IMR-90 (cell line): ENCODE data around the gene CDC25A. TPM values are rescaled to one million over a fixed set of nuclear protein-coding genes. Genes with fewer than 3 reads are reported as not detected.

ENCODE experiments used
- ATAC-seq: fragments of 200-7000 bp; cut with Tn5 transposase; 2 replicates; pipeline ENCODE4 v1.9.1; 2020; ENCODE audit warnings: low read depth, mild to moderate bottlenecking, moderate library complexity
- BruUV-seq: library from RNA; stranded (reverse); fragments of 400-500 nt; replicated peaks from 2 replicates; lab custom pipeline; 2021; lab: Mats Ljungman, UMichigan
- CTCF ChIA-PET: fragments of 300-600 bp; formaldehyde crosslinking; extraction: SDS; loops from one replicate; lab custom pipeline; 2021; ENCODE audit warnings: antibody characterized with exemption; lab: Yijun Ruan, JAX
- POLR2A ChIA-PET: fragments of 300-600 bp; sonication (Branson Sonifier 250); formaldehyde crosslinking; loops from one replicate; lab custom pipeline; 2022; ENCODE audit warnings: antibody characterized with exemption; ENCODE audit not compliant: unreplicated experiment; lab: Charles Lee
- DNase-seq: peaks from one replicate; pipeline ENCODE4 v3.0.0; 2013
- H2AFZ ChIP-seq: replicated peaks from 2 replicates; pipeline ENCODE3; 2013; ENCODE audit warnings: low read length, mild to moderate bottlenecking; ENCODE audit not compliant: poor library complexity
- H2AK5ac ChIP-seq: 2 replicates; pipeline ENCODE4 v1.6.1; 2013; ENCODE audit warnings: low read depth, low read length, inconsistent platforms
- H2AK9ac ChIP-seq: replicated peaks from 2 replicates; pipeline ENCODE3; 2013; ENCODE audit warnings: mild to moderate bottlenecking, low read depth, low read length, moderate library complexity; ENCODE audit not compliant: poor library complexity
- H2BK120ac ChIP-seq: 2 replicates; pipeline ENCODE4 v1.6.1; 2013; ENCODE audit warnings: low read depth, low read length, inconsistent platforms
- H2BK15ac ChIP-seq: 3 replicates; pipeline ENCODE4 v1.6.1; 2013; ENCODE audit warnings: low read depth, low read length, inconsistent platforms
- H2BK20ac ChIP-seq: 2 replicates; pipeline ENCODE4 v1.6.1; 2013; ENCODE audit warnings: low read depth, mild to moderate bottlenecking, inconsistent platforms, low read length, moderate library complexity
- H2BK5ac ChIP-seq: 2 replicates; pipeline ENCODE4 v1.6.1; 2013; ENCODE audit warnings: mild to moderate bottlenecking, low read depth, low read length, inconsistent platforms; ENCODE audit not compliant: poor library complexity, severe bottlenecking
- H3K14ac ChIP-seq: replicated peaks from 2 replicates; pipeline ENCODE4 v1.6.1; 2013; ENCODE audit warnings: low read depth, low read length, inconsistent platforms
- H3K18ac ChIP-seq: 2 replicates; pipeline ENCODE4 v1.6.1; 2013; ENCODE audit warnings: low read depth, low read length, control low read depth
- H3K23ac ChIP-seq: 2 replicates; pipeline ENCODE4 v1.6.1; 2013; ENCODE audit warnings: low read depth, low read length, inconsistent platforms
- H3K27ac ChIP-seq: 2 replicates; pipeline ENCODE4 v1.5.1; 2013; ENCODE audit warnings: mild to moderate bottlenecking, control low read depth, low read length; ENCODE audit not compliant: insufficient read depth
- H3K27me3 ChIP-seq: 2 replicates; pipeline ENCODE4 v1.6.1; 2013; ENCODE audit warnings: low read length; ENCODE audit not compliant: control insufficient read depth, insufficient read depth
- H3K36me3 ChIP-seq: 2 replicates; pipeline ENCODE4 v1.6.1; 2013; ENCODE audit warnings: low read length, mixed read lengths; ENCODE audit not compliant: control insufficient read depth, insufficient read depth
- H3K4ac ChIP-seq: 2 replicates; pipeline ENCODE4 v1.6.1; 2013; ENCODE audit warnings: low read depth, low read length, inconsistent platforms
- H3K4me1 ChIP-seq: 2 replicates; pipeline ENCODE4 v1.6.1; 2013; ENCODE audit warnings: low read length, mixed read lengths; ENCODE audit not compliant: control insufficient read depth, insufficient read depth
- H3K4me2 ChIP-seq: 2 replicates; pipeline ENCODE4 v1.6.1; 2013; ENCODE audit warnings: low read depth, mild to moderate bottlenecking, control low read depth, low read length, moderate library complexity
- H3K4me3 ChIP-seq: 2 replicates; pipeline ENCODE4 v1.5.1; 2013; ENCODE audit warnings: low read depth, mild to moderate bottlenecking, control low read depth, low read length, moderate library complexity; ENCODE audit not compliant: insufficient read depth
- H3K56ac ChIP-seq: 2 replicates; pipeline ENCODE4 v1.6.1; 2013; ENCODE audit warnings: low read length, inconsistent platforms; ENCODE audit not compliant: insufficient read depth; ENCODE audit errors: extremely low read depth
- H3K79me1 ChIP-seq, 2 experiments: 2 replicates each; pipeline ENCODE4 v1.6.1; 2013; ENCODE audit warnings: low read length in 2 of 2, inconsistent platforms in 1 of 2, low read depth in 1 of 2
- H3K9ac ChIP-seq: 2 replicates; pipeline ENCODE4 v1.6.1; 2013; ENCODE audit warnings: low read depth, low read length, control low read depth
- H3K9me1 ChIP-seq: 2 replicates; pipeline ENCODE4 v1.6.1; 2013; ENCODE audit warnings: low read length, inconsistent platforms; ENCODE audit not compliant: insufficient read depth
- H3K9me3 ChIP-seq: 2 replicates; pipeline ENCODE4 v1.6.1; 2013; ENCODE audit warnings: low read length; ENCODE audit not compliant: control insufficient read depth, insufficient read depth
- H4K20me1 ChIP-seq: 2 replicates; pipeline ENCODE4 v1.6.1; 2013; ENCODE audit warnings: low read length, inconsistent platforms; ENCODE audit not compliant: insufficient read depth
- H4K5ac ChIP-seq: 2 replicates; pipeline ENCODE4 v1.6.1; 2013; ENCODE audit warnings: mild to moderate bottlenecking, low read depth, low read length, control low read depth
- H4K8ac ChIP-seq, 2 experiments: 2 replicates each; pipeline ENCODE4 v1.6.1; 2013; ENCODE audit warnings: low read depth in 2 of 2, low read length in 2 of 2, control low read depth in 1 of 2, inconsistent platforms in 1 of 2
- H4K91ac ChIP-seq: 2 replicates; pipeline ENCODE4 v1.6.1; 2013; ENCODE audit warnings: low read depth, low read length, inconsistent platforms; ENCODE audit not compliant: insufficient read depth
- BHLHE40 ChIP-seq: fragments of 150-350 bp; IDR thresholded peaks from 2 replicates; pipeline ENCODE4 v1.6.1; 2016; ENCODE audit warnings: mild to moderate bottlenecking, low read depth, low read length
- CEBPB ChIP-seq: IDR thresholded peaks from 2 replicates; pipeline ENCODE4 v1.6.1; 2012; ENCODE audit warnings: low read depth, low read length, improper control_type of control experiment
- CHD1 ChIP-seq: IDR thresholded peaks from 2 replicates; pipeline ENCODE4 v1.6.1; 2012; ENCODE audit warnings: low read depth, low read length, improper control_type of control experiment
- CTCF ChIP-seq: conservative IDR thresholded peaks from 2 replicates; pipeline ENCODE4 v1.5.1; 2012; ENCODE audit warnings: mild to moderate bottlenecking, low read depth, low read length, improper control_type of control experiment
- ELK1 ChIP-seq: fragments of 150-350 bp; IDR thresholded peaks from 2 replicates; pipeline ENCODE4 v1.6.1; 2016; ENCODE audit warnings: low read depth, mild to moderate bottlenecking, low read length, moderate library complexity, borderline replicate concordance
- FOS ChIP-seq: fragments of 150-350 bp; IDR thresholded peaks from 2 replicates; pipeline ENCODE4 v1.6.1; 2016; ENCODE audit warnings: low read depth, low read length
- MAFK ChIP-seq: IDR thresholded peaks from 2 replicates; pipeline ENCODE4 v1.6.1; 2012; ENCODE audit warnings: low read depth, low read length, improper control_type of control experiment
- MAZ ChIP-seq: IDR thresholded peaks from 2 replicates; pipeline ENCODE4 v1.6.1; 2012; ENCODE audit warnings: low read depth, mild to moderate bottlenecking, low read length, improper control_type of control experiment, moderate library complexity, borderline replicate concordance
- MXI1 ChIP-seq: IDR thresholded peaks from 2 replicates; pipeline ENCODE4 v1.6.1; 2012; ENCODE audit warnings: low read depth, mild to moderate bottlenecking, low read length, moderate library complexity, borderline replicate concordance
- NFE2L2 ChIP-seq: fragments of 150-350 bp; IDR thresholded peaks from 2 replicates; pipeline ENCODE4 v1.6.1; 2016; ENCODE audit warnings: low read depth, mild to moderate bottlenecking, low read length
- POLR2A ChIP-seq: IDR thresholded peaks from 2 replicates; pipeline ENCODE4 v1.6.1; 2012; ENCODE audit warnings: mild to moderate bottlenecking, low read depth, low read length
- RAD21 ChIP-seq: IDR thresholded peaks from 2 replicates; pipeline ENCODE4 v1.6.1; 2012; ENCODE audit warnings: low read length, improper control_type of control experiment
- RCOR1 ChIP-seq: IDR thresholded peaks from 2 replicates; pipeline ENCODE4 v1.6.1; 2012; ENCODE audit warnings: mild to moderate bottlenecking, low read length, improper control_type of control experiment; ENCODE audit not compliant: insufficient replicate concordance
- RFX5 ChIP-seq: IDR thresholded peaks from 2 replicates; pipeline ENCODE4 v1.8.0; 2012; ENCODE audit warnings: low read depth, mild to moderate bottlenecking, low read length, moderate library complexity
- SMC3 ChIP-seq: fragments of 150-350 bp; IDR thresholded peaks from 2 replicates; pipeline ENCODE4 v1.6.1; 2016; ENCODE audit warnings: low read depth, mild to moderate bottlenecking, antibody characterized with exemption, low read length, moderate library complexity
- USF2 ChIP-seq: fragments of 150-350 bp; IDR thresholded peaks from 2 replicates; pipeline ENCODE4 v1.6.1; 2017; ENCODE audit warnings: mild to moderate bottlenecking, antibody characterized with exemption, low read length, low read depth
- WGBS, 2 experiments: methylation state at CpG; one replicate each; pipeline versions ENCODE4 v1.1.5 to v1.1.7; 2013; ENCODE audit warnings: missing lambda C conversion rate in 2 of 2; ENCODE audit not compliant: insufficient read length in 1 of 2; ENCODE audit errors: extremely low coverage in 2 of 2; 5-methylcytosine and 5-hydroxymethylcytosine counted together
- dilution Hi-C: fragments of 300-500 bp; cut with HindIII; formaldehyde crosslinking; loops from one replicate; pipeline ENCODE4 v1.14.3; 2018; ENCODE audit warnings: low sequenced_read_pairs; ENCODE audit not compliant: unreplicated experiment
- in situ Hi-C: fragments of 300-500 bp; cut with MboI; formaldehyde crosslinking; loops from 3 replicates; pipeline ENCODE4 v1.14.3; 2019; ENCODE audit warnings: low sequenced_read_pairs, inconsistent platforms, mixed read lengths
- intact Hi-C: fragments of 100-400 bp; cut with micrococcal nuclease; formaldehyde crosslinking; loops from 2 replicates; pipeline ENCODE4 v1.10.0; 2022
- polyA plus RNA-seq, 3 experiments: library from polyadenylated mRNA; depleted of rRNA; stranded (reverse); fragments of >200 nt; gene quantifications; 2 replicates each; pipeline ENCODE4 v1.2.3, GENCODE V29; 2012; ENCODE audit warnings: low replicate concordance in 1 of 3
- total RNA-seq: library from RNA; depleted of rRNA; stranded (reverse); fragments of >200 nt; gene quantifications from 2 replicates; pipeline ENCODE4 v1.2.3, GENCODE V29; 2012

The CDC25A gene
- total and polyA plus RNA-seq, 2 of the 4 experiments (the other 2 are of a cell fraction) = 4.2 to 10.6 TPM

DNA sequence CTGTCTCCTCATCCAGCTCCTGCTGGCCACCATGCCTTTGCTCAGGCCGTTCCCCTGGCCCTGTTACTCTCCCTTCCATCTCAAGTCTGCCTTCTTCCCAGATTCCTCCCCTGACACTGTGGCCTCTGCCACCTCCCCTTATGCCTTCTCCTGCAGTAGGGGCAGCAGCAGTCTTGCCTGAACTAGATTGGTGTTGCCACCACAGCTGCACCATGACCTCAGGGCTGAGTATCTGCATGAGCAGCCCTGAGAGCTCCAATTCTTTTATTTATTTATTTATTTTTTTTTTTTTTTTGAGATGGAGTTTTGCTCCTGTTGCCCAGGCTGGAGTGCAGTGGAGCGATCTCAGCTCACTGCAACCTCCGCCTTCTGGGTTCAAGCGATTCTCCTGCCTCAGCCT is 21.2 kb upstream of the CDC25A start:
- POLR2A ChIA-PET = no interaction called here
- no peak overlapping the region for H4K5ac ChIP-seq
- H2BK5ac ChIP-seq = no peak overlapping the region
- no peak overlapping the region for H2AK5ac ChIP-seq
- no peaks in the 10 kb centered on the region for H3K4me1 ChIP-seq
- H3K4me3 ChIP-seq = no peak overlapping the region
- 44% methylated on average over 1 of the region's 4 CpGs; no CpG with 5 or more reads in 1 of the 2 experiments for WGBS, 2 experiments
- H2AFZ ChIP-seq = no peak overlapping the region
- H3K27me3 ChIP-seq = peaks cover 16% of the 10 kb centered on the region
- no peak overlapping the region for H3K23ac ChIP-seq
- H2BK15ac ChIP-seq = no peak overlapping the region
- no peak overlapping the region for H3K14ac ChIP-seq
- H4K91ac ChIP-seq = no peak overlapping the region
- H3K9me3 ChIP-seq = no peaks in the 10 kb centered on the region
- DNase-seq (no peak), ATAC-seq (no peak)
- no peaks in the 10 kb centered on the region for H3K79me1 ChIP-seq
- no peaks in the 10 kb centered on the region for H3K9me1 ChIP-seq
- no TSS peak for BruUV-seq
- no peaks in the 10 kb centered on the region for H3K36me3 ChIP-seq
- no peak overlapping the region for H2BK20ac ChIP-seq
- no peak overlapping the region for H3K27ac ChIP-seq
- no peak overlapping the region for H2BK120ac ChIP-seq
- H2AK9ac ChIP-seq = no peak overlapping the region
- CTCF ChIA-PET = interaction anchor here (0.5 kb wide), 1 partner anchor 230 kb away, joined by 3 read pairs; the partner anchor contains the start of gene CCDC51
- H3K4me2 ChIP-seq = no peak overlapping the region
- dilution Hi-C loops = no loop called here
- H4K20me1 ChIP-seq = no peaks in the 10 kb centered on the region
- intact Hi-C loops = no loop called here
- H4K8ac ChIP-seq = no peak overlapping the region
- H3K56ac ChIP-seq = no peak overlapping the region
- H3K4ac ChIP-seq = no peak overlapping the region
- H3K9ac ChIP-seq = no peak overlapping the region
- in situ Hi-C loops = no loop called here
- TF ChIP-seq MAFK = no peak
- TF ChIP-seq CEBPB = no peak
- no peak for TF ChIP-seq USF2
- no peak for TF ChIP-seq BHLHE40
- no peak for TF ChIP-seq MAZ
- TF ChIP-seq CTCF = no peak
- no peak for TF ChIP-seq RCOR1
- no peak for TF ChIP-seq NFE2L2
- TF ChIP-seq CHD1 = no peak
- TF ChIP-seq ELK1 = no peak
- no peak for TF ChIP-seq SMC3
- TF ChIP-seq FOS = no peak
- TF ChIP-seq RAD21 = no peak
- no peak for TF ChIP-seq MXI1
- no peak for TF ChIP-seq POLR2A
- TF ChIP-seq RFX5 = no peak
- H3K18ac ChIP-seq = no peak overlapping the region
